Measurements from ENCODE around the gene DOCK1. TPM values are rescaled to one million over a fixed set of nuclear protein-coding genes. Genes with fewer than 3 reads are reported as not detected.

Gene DOCK1
- total RNA-seq, 2 experiments from 2014 or later, result not detected

- no peaks in the 10 kb centered on the region for H3K36me3 ChIP-seq (ENCODE audit: insufficient read depth, low read length)
- no peak overlapping the region for H3K4me3 Mint-ChIP-seq
- ATAC-seq (ENCODE audit: poor library complexity) (no peak), DNase-seq (no peak)
- H3K9me3 ChIP-seq (ENCODE audit: control insufficient read depth in 1 of 2, insufficient read depth in 1 of 2, low read length in 2 of 2), result peaks cover 0 to 10% of the 10 kb centered on the region in 2 experiments
- peaks cover 2% of the 10 kb centered on the region for H3K9me3 Mint-ChIP-seq
- TF ChIP-seq, protein P1, sequence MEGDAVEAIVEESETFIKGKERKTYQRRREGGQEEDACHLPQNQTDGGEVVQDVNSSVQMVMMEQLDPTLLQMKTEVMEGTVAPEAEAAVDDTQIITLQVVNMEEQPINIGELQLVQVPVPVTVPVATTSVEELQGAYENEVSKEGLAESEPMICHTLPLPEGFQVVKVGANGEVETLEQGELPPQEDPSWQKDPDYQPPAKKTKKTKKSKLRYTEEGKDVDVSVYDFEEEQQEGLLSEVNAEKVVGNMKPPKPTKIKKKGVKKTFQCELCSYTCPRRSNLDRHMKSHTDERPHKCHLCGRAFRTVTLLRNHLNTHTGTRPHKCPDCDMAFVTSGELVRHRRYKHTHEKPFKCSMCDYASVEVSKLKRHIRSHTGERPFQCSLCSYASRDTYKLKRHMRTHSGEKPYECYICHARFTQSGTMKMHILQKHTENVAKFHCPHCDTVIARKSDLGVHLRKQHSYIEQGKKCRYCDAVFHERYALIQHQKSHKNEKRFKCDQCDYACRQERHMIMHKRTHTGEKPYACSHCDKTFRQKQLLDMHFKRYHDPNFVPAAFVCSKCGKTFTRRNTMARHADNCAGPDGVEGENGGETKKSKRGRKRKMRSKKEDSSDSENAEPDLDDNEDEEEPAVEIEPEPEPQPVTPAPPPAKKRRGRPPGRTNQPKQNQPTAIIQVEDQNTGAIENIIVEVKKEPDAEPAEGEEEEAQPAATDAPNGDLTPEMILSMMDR (IDR thresholded peaks at IDR 0.05), result no peak
- POLR2A ChIA-PET, result no interaction called here
- H3K27ac ChIP-seq (ENCODE audit: low read depth in 1 of 2, low read length in 2 of 2), result no peak overlapping the region
- no peaks in the 10 kb centered on the region for H3K4me1 ChIP-seq (ENCODE audit: insufficient read depth, low read length)
- no peaks in the 10 kb centered on the region for H3K36me3 Mint-ChIP-seq (ENCODE audit: low read depth)
- CTCF ChIA-PET, result no interaction called here
- no peak overlapping the region for H3K27ac Mint-ChIP-seq
- no peak overlapping the region for H3K4me3 ChIP-seq (ENCODE audit: low read length)
- no peaks in the 10 kb centered on the region for H3K27me3 Mint-ChIP-seq
- H3K4me1 Mint-ChIP-seq (ENCODE audit: low read depth), result no peaks in the 10 kb centered on the region
- no peaks in the 10 kb centered on the region for H3K27me3 ChIP-seq (ENCODE audit: control insufficient read depth in 1 of 2, insufficient read depth in 2 of 2, low read length in 2 of 2)
- intact Hi-C loops (cut with DNase I, micrococcal nuclease), result no loop called here
These were observed 180.7 kb downstream of the DOCK1 start for GRCh38 chr10:127085957-127086356.

- Mint-ChIP-seq H3K4me1 (ENCODE audit: low read depth) (no peaks in the 10 kb centered on the region), H3K27ac (no peak overlapping the region), H3K36me3 (ENCODE audit: low read depth) (no peaks in the 10 kb centered on the region), H3K4me3 (no peak overlapping the region), H3K27me3 (no peaks in the 10 kb centered on the region), H3K9me3 (peaks cover 3% of the 10 kb centered on the region)
- intact Hi-C loops (cut with DNase I, micrococcal nuclease), result no loop called here
- Histone ChIP-seq H3K27ac (ENCODE audit: low read depth in 1 of 2, low read length in 2 of 2) (no peak overlapping the region), H3K4me1 (ENCODE audit: insufficient read depth, low read length) (no peaks in the 10 kb centered on the region), H3K9me3 (ENCODE audit: control insufficient read depth in 1 of 2, insufficient read depth in 1 of 2, low read length in 2 of 2) (peaks cover 0 to 17% of the 10 kb centered on the region in 2 experiments), H3K4me3 (ENCODE audit: low read length) (no peak overlapping the region), H3K36me3 (ENCODE audit: insufficient read depth, low read length) (no peaks in the 10 kb centered on the region), H3K27me3 (ENCODE audit: control insufficient read depth in 1 of 2, insufficient read depth in 2 of 2, low read length in 2 of 2) (no peaks in the 10 kb centered on the region)
- ChIA-PET CTCF (no interaction called here), POLR2A (no interaction called here)
- ATAC-seq (ENCODE audit: poor library complexity) (no peak), DNase-seq (no peak)
- TF ChIP-seq, protein P1 (IDR thresholded peaks at IDR 0.05), result no peak
These were observed 183.7 kb downstream of the DOCK1 start for GRCh38 chr10:127088908-127089307.

- H3K27ac ChIP-seq (ENCODE audit: low read depth in 1 of 2, low read length in 2 of 2), result no peak overlapping the region
- intact Hi-C loops (cut with DNase I, micrococcal nuclease), result no loop called here
- H3K36me3 ChIP-seq (ENCODE audit: insufficient read depth, low read length), result no peaks in the 10 kb centered on the region
- ChIA-PET CTCF (no interaction called here), POLR2A (no interaction called here)
- H3K27ac Mint-ChIP-seq, result no peak overlapping the region
- H3K27me3 ChIP-seq (ENCODE audit: control insufficient read depth in 1 of 2, insufficient read depth in 2 of 2, low read length in 2 of 2), result no peaks in the 10 kb centered on the region
- H3K27me3 Mint-ChIP-seq, result no peaks in the 10 kb centered on the region
- H3K4me3 Mint-ChIP-seq, result no peak overlapping the region
- no peak overlapping the region for H3K4me3 ChIP-seq (ENCODE audit: low read length)
- H3K9me3 ChIP-seq (ENCODE audit: control insufficient read depth in 1 of 2, insufficient read depth in 1 of 2, low read length in 2 of 2), result peaks cover 0 to 17% of the 10 kb centered on the region in 2 experiments
- no peaks in the 10 kb centered on the region for H3K4me1 ChIP-seq (ENCODE audit: insufficient read depth, low read length)
- H3K36me3 Mint-ChIP-seq (ENCODE audit: low read depth), result no peaks in the 10 kb centered on the region
- DNase-seq, result no peak
- TF ChIP-seq, protein P1 (IDR thresholded peaks at IDR 0.05), result no peak
- ATAC-seq (ENCODE audit: poor library complexity), result no peak
- peaks cover 3% of the 10 kb centered on the region for H3K9me3 Mint-ChIP-seq
- no peaks in the 10 kb centered on the region for H3K4me1 Mint-ChIP-seq (ENCODE audit: low read depth)
These were observed 184.2 kb downstream of the DOCK1 start for GRCh38 chr10:127089446-127089845.
